GM12891 (cell line): ENCODE measurements around the gene PTF1A.

ENCODE experiments used
- POLR2AphosphoS5 ChIP-seq: IDR thresholded peaks from 2 replicates; pipeline ENCODE4 v1.6.1; 2011; ENCODE audit warnings: low read depth, low read length, control low read depth
- POU2F2 ChIP-seq: IDR thresholded peaks from 2 replicates; pipeline ENCODE4 v1.6.1; 2011; ENCODE audit warnings: low read depth, mild to moderate bottlenecking, control low read depth, low read length, moderate library complexity
- SPI1 ChIP-seq: IDR thresholded peaks from 2 replicates; pipeline ENCODE4 v1.6.1; 2011; ENCODE audit warnings: low read depth, low read length, control low read depth

- TF ChIP-seq SPI1 (no peak), POU2F2 (no peak), POLR2AphosphoS5 (no peak)
Measured at GRCh38 chr10:23194966-23195845, 3.1 kb downstream of the PTF1A start.
